ENCODE data around the gene XRN2. TPM values are rescaled to one million over a fixed set of nuclear protein-coding genes. Genes with fewer than 3 reads are reported as not detected.

Gene XRN2
- total RNA-seq, 4 donors from 2014 or later = 31.9 to 50.9 (median 37.3) TPM

- intact Hi-C loops (cut with DNase I; ENCODE audit: low total_unique reads) = no loop called here
- H3K4me3 ChIP-seq (ENCODE audit: low read depth, poor library complexity, severe bottlenecking) = no peak overlapping the region
- no peak for DNase-seq (ENCODE audit: low spot score in 2 of 2)
- 96 to 97% methylated on average over 5 of the region's 5 CpGs for whole genome bisulfite sequencing, 2 donors
- TF ChIP-seq CTCF (IDR thresholded peaks at IDR 0.05) = no peak
- TF ChIP-seq POLR2A (IDR thresholded peaks at IDR 0.05) = no peak
Observed at GRCh38 chr20:21386111-21386510, 83.0 kb downstream of the XRN2 start.

GRCh38 chr20:21387528-21387927 lies 84.4 kb downstream of the XRN2 start:
- DNase-seq (ENCODE audit: low spot score in 2 of 2) = no peak
- TF ChIP-seq POLR2A (IDR thresholded peaks at IDR 0.05) = no peak
- no peak for TF ChIP-seq CTCF (IDR thresholded peaks at IDR 0.05)
- no peak overlapping the region for H3K4me3 ChIP-seq (ENCODE audit: low read depth, poor library complexity, severe bottlenecking)
- intact Hi-C loops (cut with DNase I; ENCODE audit: low total_unique reads) = no loop called here

GRCh38 chr20:21388566-21388965 lies 85.4 kb downstream of the XRN2 start:
- no peak for DNase-seq (ENCODE audit: low spot score in 2 of 2)
- H3K4me3 ChIP-seq (ENCODE audit: low read depth, poor library complexity, severe bottlenecking) = no peak overlapping the region
- intact Hi-C loops (cut with DNase I; ENCODE audit: low total_unique reads) = no loop called here
- no peak for TF ChIP-seq CTCF (IDR thresholded peaks at IDR 0.05)
- no peak for TF ChIP-seq POLR2A (IDR thresholded peaks at IDR 0.05)
- 94 to 97% methylated on average over 1 of the region's 1 CpG for WGBS, 2 donors

GRCh38 chr20:21389368-21389767 lies 86.2 kb downstream of the XRN2 start:
- WGBS, 2 donors = 0 to 2% methylated on average over 1 of the region's 1 CpG
- DNase-seq (ENCODE audit: low spot score in 2 of 2) = no peak
- intact Hi-C loops (cut with DNase I; ENCODE audit: low total_unique reads) = no loop called here
- TF ChIP-seq POLR2A (IDR thresholded peaks at IDR 0.05) (no peak), CTCF (IDR thresholded peaks at IDR 0.05) (no peak)
- no peak overlapping the region for H3K4me3 ChIP-seq (ENCODE audit: low read depth, poor library complexity, severe bottlenecking)

- WGBS, 2 donors = 94 to 95% methylated on average over 7 of the region's 7 CpGs
- DNase-seq (ENCODE audit: low spot score in 2 of 2) = no peak
- no peak for TF ChIP-seq CTCF (IDR thresholded peaks at IDR 0.05)
- no peak for TF ChIP-seq POLR2A (IDR thresholded peaks at IDR 0.05)
- H3K4me3 ChIP-seq (ENCODE audit: low read depth, poor library complexity, severe bottlenecking) = no peak overlapping the region
- intact Hi-C loops (cut with DNase I; ENCODE audit: low total_unique reads) = no loop called here
Observed at GRCh38 chr20:21390768-21391167, 87.6 kb downstream of the XRN2 start.

- intact Hi-C loops (cut with DNase I; ENCODE audit: low total_unique reads) = no loop called here
- TF ChIP-seq CTCF (IDR thresholded peaks at IDR 0.05) (no peak), POLR2A (IDR thresholded peaks at IDR 0.05) (no peak)
- DNase-seq (ENCODE audit: low spot score in 2 of 2) = no peak
- WGBS, 2 donors = 43 to 47% methylated on average over 59 to 60 of the region's 61 CpGs
- no peak overlapping the region for H3K4me3 ChIP-seq (ENCODE audit: low read depth, poor library complexity, severe bottlenecking)
Observed at GRCh38 chr20:21391185-21391971, 88.2 kb downstream of the XRN2 start.

Measured in lower leg skin (tissue), 4 donors.